ENCODE results near the gene CDC25C.
A peak's percentile ranks its signal among the peaks of the same experiment; 100 is the strongest.

Gene CDC25C

GRCh38 chr5:138246334-138246733, 85.3 kb downstream of the CDC25C start:
- intact Hi-C loops (cut with DNase I; ENCODE audit: low total_unique reads) = no loop called here
- peaks cover 0 to 11% (median 8%) of the 10 kb centered on the region in 4 donors for H3K4me1 ChIP-seq
- DNase-seq = no peak
- no peak overlapping the region for H3K27ac ChIP-seq
- H3K4me3 ChIP-seq = no peak overlapping the region
- TF ChIP-seq, protein P1, sequence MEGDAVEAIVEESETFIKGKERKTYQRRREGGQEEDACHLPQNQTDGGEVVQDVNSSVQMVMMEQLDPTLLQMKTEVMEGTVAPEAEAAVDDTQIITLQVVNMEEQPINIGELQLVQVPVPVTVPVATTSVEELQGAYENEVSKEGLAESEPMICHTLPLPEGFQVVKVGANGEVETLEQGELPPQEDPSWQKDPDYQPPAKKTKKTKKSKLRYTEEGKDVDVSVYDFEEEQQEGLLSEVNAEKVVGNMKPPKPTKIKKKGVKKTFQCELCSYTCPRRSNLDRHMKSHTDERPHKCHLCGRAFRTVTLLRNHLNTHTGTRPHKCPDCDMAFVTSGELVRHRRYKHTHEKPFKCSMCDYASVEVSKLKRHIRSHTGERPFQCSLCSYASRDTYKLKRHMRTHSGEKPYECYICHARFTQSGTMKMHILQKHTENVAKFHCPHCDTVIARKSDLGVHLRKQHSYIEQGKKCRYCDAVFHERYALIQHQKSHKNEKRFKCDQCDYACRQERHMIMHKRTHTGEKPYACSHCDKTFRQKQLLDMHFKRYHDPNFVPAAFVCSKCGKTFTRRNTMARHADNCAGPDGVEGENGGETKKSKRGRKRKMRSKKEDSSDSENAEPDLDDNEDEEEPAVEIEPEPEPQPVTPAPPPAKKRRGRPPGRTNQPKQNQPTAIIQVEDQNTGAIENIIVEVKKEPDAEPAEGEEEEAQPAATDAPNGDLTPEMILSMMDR (IDR thresholded peaks at IDR 0.05) = no peak
- no peaks in the 10 kb centered on the region for H3K9me3 ChIP-seq
- no peaks in the 10 kb centered on the region for H3K27me3 ChIP-seq
- no peaks in the 10 kb centered on the region for H3K36me3 ChIP-seq

DNA sequence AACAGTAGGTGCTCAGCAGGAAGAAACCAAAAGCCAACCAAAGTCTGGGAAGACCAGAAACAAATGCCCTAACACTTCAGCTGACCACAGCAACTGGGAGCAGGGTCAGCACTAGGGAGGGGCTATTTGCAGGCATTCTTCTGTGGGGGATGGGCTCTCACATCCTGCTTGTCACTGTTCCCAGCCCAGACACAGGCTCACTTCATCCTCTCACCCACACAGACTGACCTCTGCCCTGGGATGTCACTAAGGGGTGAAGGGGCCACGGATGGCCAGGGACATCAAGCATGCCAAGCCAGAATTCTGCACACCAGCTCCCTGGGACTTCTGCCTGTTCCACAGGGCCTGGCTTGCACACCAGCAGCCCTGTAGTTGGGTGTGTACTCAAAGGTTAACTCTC, 85.9 kb downstream of the CDC25C start:
- TF ChIP-seq, protein P1 (IDR thresholded peaks at IDR 0.05) = no peak

DNA sequence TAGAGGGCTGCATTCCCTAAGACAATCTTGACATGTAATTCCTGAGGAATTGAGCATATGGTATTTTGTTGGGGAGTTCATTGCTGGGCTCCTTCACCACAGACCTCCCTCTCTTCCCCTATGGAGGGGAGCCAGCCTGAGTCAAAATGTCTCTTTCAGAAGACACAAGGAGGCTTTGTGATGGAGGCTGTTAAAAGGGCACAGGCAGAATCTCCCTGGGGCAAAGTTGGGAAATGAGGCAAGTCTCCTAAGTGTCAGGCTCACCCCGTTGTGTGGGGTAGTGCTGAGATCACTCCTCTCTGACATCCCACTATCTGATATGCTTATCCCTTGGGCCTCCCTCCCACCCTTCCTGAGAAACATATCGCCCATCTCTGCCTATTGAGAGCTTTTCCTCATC, 87.8 kb downstream of the CDC25C start:
- no peak for DNase-seq
- Histone ChIP-seq H3K4me1 (peaks cover 0 to 12% (median 10%) of the 10 kb centered on the region in 4 donors), H3K27ac (no peak overlapping the region), H3K27me3 (no peaks in the 10 kb centered on the region), H3K36me3 (no peaks in the 10 kb centered on the region), H3K9me3 (no peaks in the 10 kb centered on the region), H3K4me3 (no peak overlapping the region)
- TF ChIP-seq, protein P1 (IDR thresholded peaks at IDR 0.05) = no peak
- intact Hi-C loops (cut with DNase I; ENCODE audit: low total_unique reads) = no loop called here

More for the DNA sequence above, 85.9 kb downstream of the CDC25C start:
- Histone ChIP-seq H3K4me3 (no peak overlapping the region), H3K36me3 (no peaks in the 10 kb centered on the region), H3K4me1 (peaks cover 0 to 12% (median 10%) of the 10 kb centered on the region in 4 donors), H3K27ac (no peak overlapping the region), H3K9me3 (no peaks in the 10 kb centered on the region), H3K27me3 (no peaks in the 10 kb centered on the region)
- DNase-seq = no peak
- intact Hi-C loops (cut with DNase I; ENCODE audit: low total_unique reads) = no loop called here

- peak overlapping the region; percentile 44 to 58 for H3K4me3 ChIP-seq
- TF ChIP-seq, protein P1 (IDR thresholded peaks at IDR 0.05) = no peak
- peak; percentile 22 to 64 for DNase-seq
- no peaks in the 10 kb centered on the region for H3K27me3 ChIP-seq
- intact Hi-C loops (cut with DNase I; ENCODE audit: low total_unique reads) = no loop called here
- peak overlapping the region; percentile 8 to 47 for H3K27ac ChIP-seq
- no peaks in the 10 kb centered on the region for H3K9me3 ChIP-seq
- H3K4me1 ChIP-seq = peaks cover 0 to 12% (median 10%) of the 10 kb centered on the region in 4 donors
- no peaks in the 10 kb centered on the region for H3K36me3 ChIP-seq
Observed at GRCh38 chr5:138241688-138242571, 89.7 kb downstream of the CDC25C start.

GRCh38 chr5:138240650-138241385, 90.8 kb downstream of the CDC25C start:
- no peaks in the 10 kb centered on the region for H3K9me3 ChIP-seq
- H3K4me1 ChIP-seq = peaks cover 0 to 12% (median 10%) of the 10 kb centered on the region in 4 donors
- intact Hi-C loops (cut with DNase I; ENCODE audit: low total_unique reads) = no loop called here
- H3K27ac ChIP-seq = no peak overlapping the region
- no peaks in the 10 kb centered on the region for H3K36me3 ChIP-seq
- TF ChIP-seq, protein P1 (IDR thresholded peaks at IDR 0.05) = no peak
- H3K4me3 ChIP-seq = no peak overlapping the region
- DNase-seq = no peak
- H3K27me3 ChIP-seq = no peaks in the 10 kb centered on the region

Measured in tibial artery (tissue), 4 donors.